H9 (cell line): Measurements from ENCODE around the gene FRMD1. TPM values are rescaled to one million over a fixed set of nuclear protein-coding genes. Genes with fewer than 3 reads are reported as not detected.

Source experiments
- DNase-seq: peaks from one replicate; pipeline ENCODE4 v3.0.0-alpha.2; 2017
- H2AFZ ChIP-seq: one replicate; pipeline ENCODE4 v1.6.1; 2013; ENCODE audit warnings: mild to moderate bottlenecking, low read length, control low read depth, moderate library complexity
- H2AK5ac ChIP-seq: 2 replicates; pipeline ENCODE4 v1.6.1; 2013; ENCODE audit warnings: low read length, control low read depth, mixed read lengths; ENCODE audit not compliant: insufficient read length
- H2BK120ac ChIP-seq: one replicate; pipeline ENCODE4 v1.6.1; 2013; ENCODE audit warnings: low read depth, mild to moderate bottlenecking, low read length, control low read depth, inconsistent platforms; ENCODE audit not compliant: poor library complexity, severe bottlenecking
- H2BK12ac ChIP-seq: 2 replicates; pipeline ENCODE4 v1.6.1; 2013; ENCODE audit warnings: low read length, control low read depth, mixed read lengths, low read depth; ENCODE audit not compliant: insufficient read length
- H2BK15ac ChIP-seq: 2 replicates; pipeline ENCODE4 v1.6.1; 2013; ENCODE audit warnings: low read depth, low read length, control low read depth
- H2BK20ac ChIP-seq: one replicate; pipeline ENCODE4 v1.6.1; 2013; ENCODE audit warnings: low read depth, mild to moderate bottlenecking, low read length, control low read depth, inconsistent platforms; ENCODE audit not compliant: poor library complexity, severe bottlenecking
- H2BK5ac ChIP-seq: 2 replicates; pipeline ENCODE4 v1.6.1; 2013; ENCODE audit warnings: low read length, control low read depth, mixed read lengths; ENCODE audit not compliant: insufficient read length
- H3K14ac ChIP-seq: 2 replicates; pipeline ENCODE4 v1.6.1; 2013; ENCODE audit warnings: low read length, control low read depth; ENCODE audit not compliant: insufficient read depth
- H3K18ac ChIP-seq: 2 replicates; pipeline ENCODE4 v1.6.1; 2013; ENCODE audit warnings: low read depth, mild to moderate bottlenecking, mixed read lengths, low read length, control low read depth; ENCODE audit not compliant: insufficient read length
- H3K23ac ChIP-seq: 2 replicates; pipeline ENCODE4 v1.6.1; 2013; ENCODE audit warnings: low read length, control low read depth, mixed read lengths, low read depth; ENCODE audit not compliant: insufficient read length
- H3K23me2 ChIP-seq: 2 replicates; pipeline ENCODE4 v1.6.1; 2013; ENCODE audit warnings: low read depth, mild to moderate bottlenecking, mixed read lengths, low read length, control low read depth; ENCODE audit not compliant: insufficient read length, poor library complexity, severe bottlenecking
- H3K27ac ChIP-seq: 2 replicates; pipeline ENCODE4 v1.5.1; 2013; ENCODE audit warnings: low read length, control low read depth, mixed read lengths, low read depth; ENCODE audit not compliant: insufficient read length
- H3K27me3 ChIP-seq: 2 replicates; pipeline ENCODE4 v1.6.1; 2013; ENCODE audit warnings: low read length, control low read depth, inconsistent platforms; ENCODE audit not compliant: insufficient read depth
- H3K4ac ChIP-seq: 2 replicates; pipeline ENCODE4 v1.6.1; 2013; ENCODE audit warnings: low read depth, mild to moderate bottlenecking, control low read depth, inconsistent platforms, low read length, moderate library complexity
- H3K4me1 ChIP-seq: 2 replicates; pipeline ENCODE4 v1.6.1; 2013; ENCODE audit warnings: low read length, control low read depth, inconsistent platforms; ENCODE audit not compliant: insufficient read depth
- H3K4me2 ChIP-seq: 2 replicates; pipeline ENCODE4 v1.6.1; 2013; ENCODE audit warnings: low read length, control low read depth, mixed read lengths; ENCODE audit not compliant: insufficient read length, insufficient read depth
- H3K56ac ChIP-seq: 2 replicates; pipeline ENCODE4 v1.6.1; 2013; ENCODE audit warnings: low read depth, mild to moderate bottlenecking, mixed read lengths, low read length, control low read depth; ENCODE audit not compliant: insufficient read length
- H3K79me1 ChIP-seq: 2 replicates; pipeline ENCODE4 v1.6.1; 2013; ENCODE audit warnings: low read depth, mild to moderate bottlenecking, moderate library complexity, low read length, control low read depth, inconsistent platforms; ENCODE audit not compliant: insufficient read depth, poor library complexity, severe bottlenecking
- H3K79me2 ChIP-seq: 2 replicates; pipeline ENCODE4 v1.6.1; 2013; ENCODE audit warnings: low read length, control low read depth, inconsistent platforms; ENCODE audit not compliant: insufficient read depth
- H3K9ac ChIP-seq: 2 replicates; pipeline ENCODE4 v1.6.1; 2013; ENCODE audit warnings: low read length, control low read depth, mixed read lengths; ENCODE audit not compliant: insufficient read length; ENCODE audit errors: extremely low read depth
- H3K9me3 ChIP-seq: one replicate; pipeline ENCODE4 v1.6.1; 2013; ENCODE audit warnings: low read depth, low read length, inconsistent platforms; ENCODE audit not compliant: control insufficient read depth
- H3T11ph ChIP-seq: one replicate; pipeline ENCODE4 v1.6.1; 2013; ENCODE audit warnings: mild to moderate bottlenecking, low read length, control low read depth, inconsistent platforms
- H4K20me1 ChIP-seq: one replicate; pipeline ENCODE4 v1.6.1; 2013; ENCODE audit not compliant: control insufficient read depth, insufficient read length, insufficient read depth
- H4K5ac ChIP-seq: 2 replicates; pipeline ENCODE4 v1.6.1; 2013; ENCODE audit warnings: low read depth, mild to moderate bottlenecking, mixed read lengths, low read length, control low read depth; ENCODE audit not compliant: insufficient read length
- H4K8ac ChIP-seq: replicated peaks from 2 replicates; pipeline ENCODE4 v1.6.1; 2013; ENCODE audit warnings: low read length, control low read depth, mixed read lengths, low read depth; ENCODE audit not compliant: insufficient read length
- H4K91ac ChIP-seq: 2 replicates; pipeline ENCODE4 v1.6.1; 2013; ENCODE audit warnings: low read depth, mild to moderate bottlenecking, moderate library complexity, mixed read lengths, low read length, control low read depth; ENCODE audit not compliant: insufficient read length
- H3K27ac Mint-ChIP-seq, 3 experiments: 2 replicates in 2 of 3; 3 replicates in 1 of 3; pipeline ENCODE4 v1.8.0; 2020 to 2021; ENCODE audit warnings: mixed read lengths in 3 of 3, mild to moderate bottlenecking in 1 of 3, moderate library complexity in 1 of 3
- H3K27me3 Mint-ChIP-seq: 2 replicates; pipeline ENCODE4 v1.8.0; 2021; ENCODE audit warnings: low read depth, mild to moderate bottlenecking, moderate library complexity, mixed read lengths
- H3K36me3 Mint-ChIP-seq, 3 experiments: 2 replicates in 2 of 3; 3 replicates in 1 of 3; pipeline ENCODE4 v1.8.0; 2020 to 2021; ENCODE audit warnings: low read depth in 3 of 3, mixed read lengths in 3 of 3; ENCODE audit not compliant: insufficient read depth in 1 of 3
- H3K4me1 Mint-ChIP-seq, 2 experiments: 2 replicates each; pipeline ENCODE4 v1.8.0; 2020; ENCODE audit warnings: mixed read lengths in 2 of 2
- H3K4me3 Mint-ChIP-seq, 2 experiments: 2 replicates in 1 of 2; 3 replicates in 1 of 2; pipeline ENCODE4 v1.8.0; 2020 to 2021; ENCODE audit warnings: mild to moderate bottlenecking in 2 of 2, mixed read lengths in 2 of 2, moderate library complexity in 1 of 2
- H3K9me3 Mint-ChIP-seq, 2 experiments: 2 replicates in 1 of 2; 3 replicates in 1 of 2; pipeline ENCODE4 v1.8.0; 2020; ENCODE audit warnings: mild to moderate bottlenecking in 2 of 2, mixed read lengths in 2 of 2, moderate library complexity in 1 of 2
- WGBS: extraction: QIAGEN DNeasy Blood & Tissue Kit; methylation state at CpG from one replicate; pipeline ENCODE4 v1.1.7; 2013; ENCODE audit warnings: missing lambda C conversion rate, low lambda C conversion rate, mixed read lengths; ENCODE audit not compliant: insufficient read length; ENCODE audit errors: extremely low coverage; 5-methylcytosine and 5-hydroxymethylcytosine counted together
- long read RNA-seq: library from polyadenylated mRNA; unstranded; transcript quantifications from one replicate; pipeline ENCODE4 v2.0.0, GENCODE V29; 2020
- total RNA-seq: library from RNA; stranded (reverse); gene quantifications from 2 replicates; pipeline ENCODE4 v1.2.1, GENCODE V29; 2021
- TF ChIP-seq, protein P1 (sequence below): fragments of 200-600 bp; sonication (generic); conservative IDR thresholded peaks from 3 replicates; pipeline ENCODE4 v1.8.0; 2021; ENCODE audit warnings: antibody characterized with exemption, mild to moderate bottlenecking

FRMD1 gene
- total RNA-seq: not detected in 2 replicates
- long read RNA-seq: 0 reads

DNA sequence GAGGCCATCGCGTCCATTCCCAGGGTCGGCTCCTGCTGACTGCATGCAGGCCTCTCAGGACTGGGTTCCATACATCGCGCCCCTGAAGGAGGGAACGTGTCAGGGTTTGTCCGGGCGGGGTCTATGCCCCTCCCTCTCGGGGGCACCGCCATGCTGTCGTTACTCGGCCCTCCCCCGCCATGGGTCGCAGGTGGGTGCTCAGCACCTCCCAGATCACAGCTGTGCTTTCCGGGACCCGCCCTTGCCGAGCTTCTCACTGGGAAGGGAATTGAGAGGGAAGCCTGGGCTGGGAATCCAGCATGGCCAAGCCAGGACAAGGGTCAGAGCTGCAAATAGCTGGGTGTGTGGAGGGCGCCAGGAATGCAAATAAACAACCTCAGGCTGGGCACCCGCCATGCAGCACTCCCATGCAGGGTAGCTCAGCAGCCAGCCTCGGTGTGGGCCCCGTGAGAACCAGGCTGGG is at the start of gene FRMD1:
TSS of gene FRMD1 (minus strand) at position 270 of the 463 bp plus-strand sequence. CDS start at position 152, 118 bp downstream.
- H3K36me3 Mint-ChIP-seq: no peaks in the 10 kb centered on the region
- no peak within 1 kb of the TSS for H2BK120ac ChIP-seq
- H3K4me1 Mint-ChIP-seq: peaks cover 10 to 23% of the 10 kb centered on the region in 2 experiments
- no peak within 1 kb of the TSS for H3K56ac ChIP-seq
- no peak within 1 kb of the TSS for H4K8ac ChIP-seq
- H4K91ac ChIP-seq: no peak within 1 kb of the TSS
- no peaks in the 10 kb centered on the region for H3K4me1 ChIP-seq
- no peak within 1 kb of the TSS for H3K18ac ChIP-seq
- H3K23ac ChIP-seq: no peak within 1 kb of the TSS
- no CpG with 5 or more reads among the region's 21 CpGs for WGBS
- no peak within 1 kb of the TSS for H3T11ph ChIP-seq
- TF ChIP-seq, protein P1, sequence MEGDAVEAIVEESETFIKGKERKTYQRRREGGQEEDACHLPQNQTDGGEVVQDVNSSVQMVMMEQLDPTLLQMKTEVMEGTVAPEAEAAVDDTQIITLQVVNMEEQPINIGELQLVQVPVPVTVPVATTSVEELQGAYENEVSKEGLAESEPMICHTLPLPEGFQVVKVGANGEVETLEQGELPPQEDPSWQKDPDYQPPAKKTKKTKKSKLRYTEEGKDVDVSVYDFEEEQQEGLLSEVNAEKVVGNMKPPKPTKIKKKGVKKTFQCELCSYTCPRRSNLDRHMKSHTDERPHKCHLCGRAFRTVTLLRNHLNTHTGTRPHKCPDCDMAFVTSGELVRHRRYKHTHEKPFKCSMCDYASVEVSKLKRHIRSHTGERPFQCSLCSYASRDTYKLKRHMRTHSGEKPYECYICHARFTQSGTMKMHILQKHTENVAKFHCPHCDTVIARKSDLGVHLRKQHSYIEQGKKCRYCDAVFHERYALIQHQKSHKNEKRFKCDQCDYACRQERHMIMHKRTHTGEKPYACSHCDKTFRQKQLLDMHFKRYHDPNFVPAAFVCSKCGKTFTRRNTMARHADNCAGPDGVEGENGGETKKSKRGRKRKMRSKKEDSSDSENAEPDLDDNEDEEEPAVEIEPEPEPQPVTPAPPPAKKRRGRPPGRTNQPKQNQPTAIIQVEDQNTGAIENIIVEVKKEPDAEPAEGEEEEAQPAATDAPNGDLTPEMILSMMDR: no peak
- H3K23me2 ChIP-seq: no peaks in the 10 kb centered on the region
- no peak within 1 kb of the TSS; the same call in 1 of the 2 replicates for H3K14ac ChIP-seq
- no peak within 1 kb of the TSS for H4K5ac ChIP-seq
- no peak within 1 kb of the TSS for H2BK20ac ChIP-seq
- H3K79me1 ChIP-seq: no peaks in the 10 kb centered on the region
- H2BK15ac ChIP-seq: no peak within 1 kb of the TSS
- H3K4me2 ChIP-seq: no peak within 1 kb of the TSS
- H4K20me1 ChIP-seq: no peaks in the 10 kb centered on the region
- H3K9me3 ChIP-seq: no peaks in the 10 kb centered on the region
- H2BK12ac ChIP-seq: no peak within 1 kb of the TSS
- H2AFZ ChIP-seq: no peak within 1 kb of the TSS
- H3K27me3 Mint-ChIP-seq: no peaks in the 10 kb centered on the region
- H3K9me3 Mint-ChIP-seq: no peaks in the 10 kb centered on the region; a peak in 1 of 5 replicates
- H3K9ac ChIP-seq: no peak within 1 kb of the TSS
- no peak for DNase-seq
- H3K27ac Mint-ChIP-seq: no peak within 1 kb of the TSS
- H3K79me2 ChIP-seq: no peaks in the 10 kb centered on the region
- no peak within 1 kb of the TSS for H3K4me3 Mint-ChIP-seq
- no peak within 1 kb of the TSS for H2AK5ac ChIP-seq
- H3K27me3 ChIP-seq: no peaks in the 10 kb centered on the region
- no peak within 1 kb of the TSS for H3K4ac ChIP-seq
- no peak within 1 kb of the TSS for H2BK5ac ChIP-seq
- no peak within 1 kb of the TSS for H3K27ac ChIP-seq
